ENCODE data around the gene SORCS2. TPM values are rescaled to one million over a fixed set of nuclear protein-coding genes. Genes with fewer than 3 reads are reported as not detected.

Gene SORCS2
- total RNA-seq, 2 experiments from 2014 or later: 0.07 TPM

DNA sequence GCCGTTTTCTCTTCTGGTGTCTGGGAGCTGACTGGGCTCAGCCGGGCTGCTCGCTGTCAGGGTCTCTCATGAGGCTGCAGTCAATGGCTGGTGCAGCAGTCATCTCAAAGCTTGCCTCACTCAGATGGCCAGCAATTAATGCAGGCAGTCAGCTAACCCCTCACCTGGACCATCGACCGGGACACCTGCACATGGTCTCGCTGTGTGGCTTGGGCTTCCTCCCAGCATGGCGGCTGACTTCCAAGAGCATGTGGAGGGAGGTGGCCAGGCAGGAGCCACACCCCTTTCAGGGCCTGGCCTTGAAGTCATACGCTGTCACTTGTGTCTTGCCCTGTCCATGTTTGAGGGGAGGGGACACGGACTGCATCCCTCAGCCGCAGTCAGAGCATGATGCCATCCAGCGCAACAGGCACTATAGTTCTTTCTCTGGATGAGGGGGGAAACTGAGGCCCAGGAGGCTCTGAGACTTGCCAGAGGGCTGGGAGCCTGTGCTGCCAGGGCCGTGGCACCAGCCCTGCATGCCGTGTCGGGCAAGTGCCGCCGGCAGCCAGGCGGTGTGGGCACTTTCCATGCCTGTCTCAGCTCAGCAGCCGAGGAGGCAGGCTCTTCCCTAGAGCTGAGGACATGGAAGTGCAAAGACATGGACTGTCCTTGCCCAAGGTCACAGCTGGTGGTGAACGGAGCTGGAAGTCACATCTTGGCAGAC lies 545.6 kb downstream of the SORCS2 start:
- no peaks in the 10 kb centered on the region for H3K9me3 Mint-ChIP-seq
- no peak overlapping the region for H3K27ac Mint-ChIP-seq
- H3K27me3 Mint-ChIP-seq: no peaks in the 10 kb centered on the region
- H3K36me3 Mint-ChIP-seq: no peaks in the 10 kb centered on the region
- POLR2A ChIA-PET: no interaction called here
- no peaks in the 10 kb centered on the region for H3K4me1 Mint-ChIP-seq (ENCODE audit: low read depth)
- CTCF ChIA-PET: no interaction called here
- H3K4me3 Mint-ChIP-seq: no peak overlapping the region
- intact Hi-C loops (cut with micrococcal nuclease): no loop called here
- DNase-seq: no peak

DNA sequence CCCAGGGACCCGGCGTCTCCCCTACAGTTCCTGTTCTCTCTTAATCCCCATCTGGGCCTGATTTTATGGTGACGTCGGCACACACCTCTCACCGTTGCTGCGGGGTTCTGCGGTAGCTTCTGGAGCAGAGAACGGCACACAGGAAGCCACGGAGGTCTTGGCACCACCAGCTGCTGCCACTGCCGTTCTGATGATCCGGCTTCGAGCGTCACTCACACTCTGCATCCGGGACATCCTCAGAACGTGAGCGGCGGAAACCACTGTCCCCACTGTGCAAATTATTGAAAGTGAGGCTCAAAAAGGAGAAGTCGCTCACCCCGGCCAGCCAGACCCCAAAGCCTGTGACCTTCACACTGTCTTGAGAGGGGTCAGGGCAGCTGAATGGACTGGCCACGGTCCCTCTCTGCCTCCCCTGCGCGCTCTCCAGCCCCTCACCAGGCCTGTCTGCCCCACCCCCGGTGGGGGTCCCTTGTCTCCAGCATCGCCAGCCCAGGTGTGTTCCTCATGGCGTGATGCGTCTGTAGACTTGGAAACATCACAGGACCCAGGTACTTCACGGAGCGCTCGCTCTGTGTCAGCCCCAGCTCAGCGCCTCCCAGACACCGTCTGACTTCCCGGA lies 546.2 kb downstream of the SORCS2 start:
- Mint-ChIP-seq H3K36me3 (no peaks in the 10 kb centered on the region), H3K4me3 (no peak overlapping the region), H3K27me3 (no peaks in the 10 kb centered on the region), H3K4me1 (ENCODE audit: low read depth) (no peaks in the 10 kb centered on the region), H3K9me3 (no peaks in the 10 kb centered on the region), H3K27ac (no peak overlapping the region)
- ChIA-PET POLR2A (no interaction called here), CTCF (no interaction called here)
- no peak for DNase-seq
- intact Hi-C loops (cut with micrococcal nuclease): no loop called here

DNA sequence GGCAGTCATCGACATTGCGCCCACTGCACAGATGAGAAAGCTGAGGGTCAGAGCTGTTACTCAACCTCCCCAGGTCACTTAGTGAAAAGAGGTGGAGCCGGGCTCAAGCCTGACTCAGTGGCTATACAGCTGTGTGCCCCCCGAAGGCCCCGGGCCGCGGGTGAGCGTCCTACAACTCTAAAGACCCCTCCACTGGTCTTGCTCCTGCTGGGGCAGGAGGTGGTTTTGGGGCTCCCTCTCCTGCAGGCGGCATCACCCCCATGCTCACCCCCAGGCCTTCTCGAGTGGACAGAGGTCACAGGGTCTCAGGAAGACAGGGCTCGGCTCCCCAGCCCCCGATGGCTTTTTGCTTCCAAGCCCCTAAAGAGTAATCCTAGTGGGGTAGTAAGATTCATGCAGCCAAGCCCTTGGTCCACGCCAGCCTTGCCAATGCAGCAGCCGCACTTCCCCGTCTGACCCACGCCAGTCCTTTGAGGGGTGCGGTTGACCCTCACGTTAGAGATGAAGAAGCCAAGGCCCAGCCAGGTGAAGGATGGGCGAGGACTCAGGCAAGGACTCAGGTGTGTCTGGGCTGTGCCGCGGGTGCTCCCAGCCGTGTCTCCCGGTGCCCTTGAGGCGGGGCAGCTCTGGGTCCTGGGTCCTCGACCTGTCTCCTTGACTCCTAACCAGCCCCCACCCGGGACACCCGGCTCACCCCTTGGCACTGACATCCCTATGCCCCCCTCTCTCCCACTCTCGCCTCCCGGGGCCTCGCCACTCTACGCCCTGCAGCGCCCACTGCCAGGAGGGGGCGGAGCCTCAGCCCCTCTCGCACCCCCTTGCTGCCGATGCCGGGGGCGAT lies 547.0 kb downstream of the SORCS2 start:
- Mint-ChIP-seq H3K36me3 (no peaks in the 10 kb centered on the region), H3K4me3 (no peak overlapping the region), H3K4me1 (ENCODE audit: low read depth) (peaks cover 3% of the 10 kb centered on the region), H3K9me3 (no peaks in the 10 kb centered on the region), H3K27me3 (no peaks in the 10 kb centered on the region), H3K27ac (no peak overlapping the region)
- intact Hi-C loops (cut with micrococcal nuclease): no loop called here
- DNase-seq: no peak
- POLR2A ChIA-PET: no interaction called here
- CTCF ChIA-PET: no interaction called here

DNA sequence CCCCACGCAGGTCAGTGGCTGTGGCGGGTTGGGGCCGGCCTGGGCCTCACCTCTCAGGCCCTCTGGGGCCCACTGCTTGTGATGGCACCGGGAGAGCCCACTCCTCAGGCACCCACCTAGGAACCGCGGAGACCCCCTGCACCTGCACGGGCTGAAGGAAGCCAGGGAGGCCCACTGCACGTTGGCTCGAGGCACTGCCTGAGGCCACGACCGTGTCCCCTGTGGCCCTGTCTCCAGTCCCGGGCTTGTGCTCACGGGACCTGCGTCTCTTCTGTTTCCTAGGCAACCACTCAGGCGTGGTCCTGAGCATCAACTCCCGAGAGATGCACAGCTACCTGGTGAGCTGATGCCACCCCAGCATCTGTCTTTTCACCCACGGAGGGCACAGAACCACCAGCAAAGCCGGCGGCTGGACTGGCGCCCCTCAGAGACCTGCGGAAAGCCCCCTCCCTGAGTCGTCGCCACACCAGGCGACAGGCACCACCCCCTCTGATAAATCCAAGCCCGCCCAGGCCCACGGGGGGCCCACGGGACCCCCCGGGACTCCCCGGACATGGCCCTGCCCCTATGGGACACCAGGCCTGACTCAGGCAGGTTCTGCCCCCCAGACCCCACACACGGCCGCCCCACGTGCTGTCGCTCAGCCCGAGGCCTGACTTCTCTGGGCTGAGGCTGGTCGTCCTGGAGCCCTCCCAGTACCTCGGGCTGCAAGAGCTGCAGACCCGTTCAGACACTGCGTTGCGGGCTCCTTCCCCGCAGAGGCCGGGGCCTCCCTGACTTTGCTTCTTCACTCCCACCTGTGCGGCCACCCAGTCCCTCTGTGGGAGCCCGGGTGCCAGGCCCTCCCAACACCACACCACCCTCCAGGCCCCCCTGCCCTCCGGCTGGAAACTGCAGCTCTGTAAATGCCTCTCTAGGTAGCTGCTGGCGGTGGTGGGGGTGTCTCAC lies 547.9 kb downstream of the SORCS2 start:
- CTCF ChIA-PET: no interaction called here
- intact Hi-C loops (cut with micrococcal nuclease): no loop called here
- POLR2A ChIA-PET: no interaction called here
- DNase-seq: no peak
- no peak overlapping the region for H3K4me3 Mint-ChIP-seq
- no peaks in the 10 kb centered on the region for H3K36me3 Mint-ChIP-seq
- H3K27me3 Mint-ChIP-seq: no peaks in the 10 kb centered on the region
- H3K4me1 Mint-ChIP-seq (ENCODE audit: low read depth): peaks cover 3% of the 10 kb centered on the region
- no peak overlapping the region for H3K27ac Mint-ChIP-seq
- no peaks in the 10 kb centered on the region for H3K9me3 Mint-ChIP-seq

DNA sequence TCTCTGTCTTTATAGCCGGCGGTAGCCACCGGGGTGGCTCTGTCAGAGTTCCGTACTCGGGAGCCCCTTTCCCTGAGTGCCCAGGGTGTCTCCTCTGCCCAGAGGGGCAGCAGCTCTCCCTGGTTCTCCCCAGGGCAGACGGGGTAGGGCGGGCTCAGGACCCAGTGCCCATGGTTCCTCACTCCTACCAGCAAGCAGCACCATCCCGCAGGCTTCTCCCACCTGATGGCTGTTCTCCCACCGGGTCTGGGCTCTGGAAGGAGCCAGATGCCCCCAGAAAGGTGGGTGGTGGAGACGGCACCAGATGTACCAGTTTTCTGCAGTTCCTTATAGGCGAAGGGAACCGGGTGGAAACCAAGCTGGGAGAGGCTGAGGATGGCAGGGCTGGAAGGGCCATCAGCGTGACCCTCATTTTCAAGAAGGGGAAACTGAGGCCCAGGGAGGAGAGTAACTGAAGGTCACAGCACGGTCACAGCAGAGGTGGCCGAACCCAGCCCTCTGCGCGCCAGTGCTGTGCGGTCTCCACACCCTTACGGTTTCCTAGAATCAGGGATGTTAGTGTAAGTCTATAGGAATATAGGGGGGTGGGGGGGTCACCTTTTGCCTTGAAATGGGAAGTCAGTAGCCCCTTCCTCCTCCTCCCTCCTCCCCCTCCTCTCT lies 548.7 kb downstream of the SORCS2 start:
- ChIA-PET POLR2A (no interaction called here), CTCF (no interaction called here)
- Mint-ChIP-seq H3K4me1 (ENCODE audit: low read depth) (peaks cover 3% of the 10 kb centered on the region), H3K36me3 (no peaks in the 10 kb centered on the region), H3K9me3 (no peaks in the 10 kb centered on the region), H3K27ac (no peak overlapping the region), H3K27me3 (no peaks in the 10 kb centered on the region), H3K4me3 (no peak overlapping the region)
- intact Hi-C loops (cut with micrococcal nuclease): no loop called here
- DNase-seq: no peak

DNA sequence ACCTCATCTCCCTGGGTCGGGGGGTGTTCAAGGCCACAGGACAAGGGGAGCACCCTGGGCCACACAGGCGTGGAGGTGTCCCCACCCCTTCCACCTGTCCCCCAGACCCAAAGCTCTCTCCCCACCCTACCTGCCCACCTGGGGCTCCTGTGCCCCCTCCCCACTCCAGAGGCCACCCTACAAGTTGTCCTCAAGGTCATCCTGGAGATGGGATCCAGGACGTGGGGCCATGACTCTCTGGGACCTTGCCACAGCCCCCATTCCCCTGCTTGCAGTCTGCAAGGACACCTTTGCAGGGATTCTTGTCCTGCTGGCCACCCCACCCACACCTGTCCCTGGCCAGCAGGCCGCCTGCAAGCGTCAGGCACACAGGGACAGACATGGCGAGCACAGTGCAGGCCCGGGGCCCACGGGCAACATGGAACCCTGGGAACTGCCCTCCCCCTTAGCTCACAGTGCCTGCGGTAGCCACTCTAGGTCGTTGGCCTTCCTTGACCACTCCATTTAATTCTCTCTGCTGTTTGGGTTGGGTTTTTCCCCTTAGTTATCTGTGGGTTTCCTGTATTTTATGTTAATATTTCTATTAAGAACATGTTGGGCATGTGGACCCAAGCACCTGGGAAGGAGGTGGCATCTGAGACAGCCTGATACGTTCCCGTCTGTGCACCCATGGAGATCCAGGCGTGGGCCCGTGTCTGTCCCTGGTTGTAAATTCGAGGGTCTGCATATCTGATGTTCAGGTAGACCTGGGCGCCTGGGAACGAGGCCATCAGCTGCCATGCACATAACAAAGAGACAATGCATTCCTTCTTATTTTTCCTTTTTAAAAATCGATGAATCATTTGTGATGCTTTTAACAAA lies 549.8 kb downstream of the SORCS2 start:
- no peak for DNase-seq
- H3K4me3 Mint-ChIP-seq: no peak overlapping the region
- H3K27me3 Mint-ChIP-seq: no peaks in the 10 kb centered on the region
- CTCF ChIA-PET: no interaction called here
- H3K4me1 Mint-ChIP-seq (ENCODE audit: low read depth): peaks cover 3% of the 10 kb centered on the region
- no peaks in the 10 kb centered on the region for H3K9me3 Mint-ChIP-seq
- POLR2A ChIA-PET: no interaction called here
- H3K36me3 Mint-ChIP-seq: no peaks in the 10 kb centered on the region
- H3K27ac Mint-ChIP-seq: no peak overlapping the region
- intact Hi-C loops (cut with micrococcal nuclease): no loop called here

DNA sequence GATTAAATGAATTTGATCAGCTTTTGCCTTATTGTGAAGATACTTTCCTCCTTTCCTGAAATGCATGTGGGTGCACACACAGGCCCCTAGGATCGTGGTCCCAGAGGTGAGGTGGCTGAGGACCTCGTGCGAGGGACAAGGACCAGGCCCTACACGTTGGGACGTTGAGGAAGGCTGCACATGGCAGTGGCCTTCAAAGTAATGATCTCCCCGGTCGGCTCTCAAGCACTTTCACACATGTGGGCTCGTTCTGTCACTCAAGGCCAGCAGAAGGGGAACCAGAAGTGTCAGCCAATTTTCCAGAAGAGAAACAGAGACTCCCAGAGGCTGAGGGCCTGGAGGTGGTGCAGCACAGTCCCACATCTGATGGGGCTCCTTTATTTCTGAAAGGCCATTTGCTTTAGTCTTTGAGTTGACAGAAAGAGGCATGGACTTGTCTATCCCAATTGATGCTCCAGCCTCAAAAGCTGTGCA lies 550.5 kb downstream of the SORCS2 start:
- no peak for DNase-seq
- Mint-ChIP-seq H3K4me3 (no peak overlapping the region), H3K9me3 (no peaks in the 10 kb centered on the region), H3K4me1 (ENCODE audit: low read depth) (peaks cover 3% of the 10 kb centered on the region), H3K27me3 (no peaks in the 10 kb centered on the region), H3K36me3 (no peaks in the 10 kb centered on the region), H3K27ac (no peak overlapping the region)
- intact Hi-C loops (cut with micrococcal nuclease): no loop called here
- CTCF ChIA-PET: no interaction called here
- POLR2A ChIA-PET: no interaction called here

DNA sequence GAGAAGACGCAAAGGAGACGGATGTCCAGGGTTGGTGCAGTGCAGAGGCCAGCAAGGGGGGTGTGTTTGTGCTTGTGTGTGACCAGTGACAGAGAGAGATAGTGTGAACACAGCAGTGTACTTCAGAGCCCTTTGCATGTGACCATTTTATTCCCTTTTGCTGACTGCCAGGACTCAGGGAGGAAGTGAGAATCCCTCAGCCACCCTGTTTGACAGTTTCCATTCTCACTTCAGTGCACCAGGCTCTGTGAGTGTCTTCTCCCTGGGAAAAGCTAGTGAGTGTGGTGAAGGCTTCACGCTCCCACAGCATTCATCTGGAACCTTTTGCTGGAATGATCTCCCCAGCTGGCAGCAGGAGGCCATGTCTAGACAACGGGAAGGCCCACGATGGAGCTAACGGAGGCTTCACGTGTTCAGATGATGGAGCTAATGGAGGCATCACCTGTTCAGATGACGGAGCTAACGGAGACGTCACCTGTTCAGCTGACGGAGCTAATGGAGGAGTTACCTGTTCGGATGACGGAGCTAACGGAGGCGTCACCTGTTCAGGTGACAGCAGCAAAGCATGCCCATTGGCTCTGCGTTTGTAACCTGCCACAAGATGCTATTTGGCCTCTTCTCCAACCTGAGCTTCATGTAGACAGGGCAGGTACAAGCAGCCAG lies 551.9 kb downstream of the SORCS2 start:
- CTCF ChIA-PET: interaction anchor here (1.0 to 1.1 kb wide), 2 partner anchors 17 to 60 kb away, joined by 3 read pairs; no protein-coding TSS in a partner anchor
- no peak overlapping the region for H3K27ac Mint-ChIP-seq
- POLR2A ChIA-PET: interaction anchor here (0.6 kb wide), 1 partner anchor 691 kb away, joined by 3 read pairs; no protein-coding TSS in a partner anchor

DNA sequence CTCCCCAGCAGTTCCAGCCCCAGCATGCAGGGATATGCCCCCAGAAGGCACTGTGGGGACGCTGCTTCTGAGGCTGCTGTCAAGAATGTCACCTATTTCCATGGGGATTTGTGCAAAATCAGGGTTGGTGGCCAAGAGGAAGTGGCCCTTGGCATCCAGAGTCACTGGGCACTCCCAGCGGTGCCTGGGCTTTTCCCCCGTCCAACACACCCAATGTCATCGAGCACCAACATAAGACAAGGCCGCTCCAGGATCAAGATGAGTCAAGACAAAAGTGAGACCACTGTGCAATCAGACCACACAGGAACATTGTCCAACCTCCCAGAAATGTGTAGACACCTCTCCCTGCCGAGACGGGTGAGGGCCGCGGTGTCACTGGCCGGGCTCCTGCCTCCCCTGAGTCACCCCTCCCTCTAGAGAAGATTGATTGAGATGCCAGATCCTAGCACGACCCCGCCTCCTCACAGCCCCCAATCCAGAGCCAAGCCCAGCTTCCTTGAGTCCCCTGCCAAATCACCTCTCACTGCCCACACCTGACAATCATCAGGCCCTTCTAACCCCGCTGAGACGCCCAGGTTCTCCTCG lies 553.1 kb downstream of the SORCS2 start:
- no peak overlapping the region for H3K27ac Mint-ChIP-seq
- no peaks in the 10 kb centered on the region for H3K27me3 Mint-ChIP-seq
- POLR2A ChIA-PET: no interaction called here

More for the DNA sequence above, 551.9 kb downstream of the SORCS2 start:
- H3K4me3 Mint-ChIP-seq: no peak overlapping the region
- no peaks in the 10 kb centered on the region for H3K9me3 Mint-ChIP-seq
- intact Hi-C loops (cut with micrococcal nuclease): no loop called here
- no peaks in the 10 kb centered on the region for H3K27me3 Mint-ChIP-seq
- DNase-seq: no peak
- peaks cover 8% of the 10 kb centered on the region for H3K4me1 Mint-ChIP-seq (ENCODE audit: low read depth)
- H3K36me3 Mint-ChIP-seq: no peaks in the 10 kb centered on the region

DNA sequence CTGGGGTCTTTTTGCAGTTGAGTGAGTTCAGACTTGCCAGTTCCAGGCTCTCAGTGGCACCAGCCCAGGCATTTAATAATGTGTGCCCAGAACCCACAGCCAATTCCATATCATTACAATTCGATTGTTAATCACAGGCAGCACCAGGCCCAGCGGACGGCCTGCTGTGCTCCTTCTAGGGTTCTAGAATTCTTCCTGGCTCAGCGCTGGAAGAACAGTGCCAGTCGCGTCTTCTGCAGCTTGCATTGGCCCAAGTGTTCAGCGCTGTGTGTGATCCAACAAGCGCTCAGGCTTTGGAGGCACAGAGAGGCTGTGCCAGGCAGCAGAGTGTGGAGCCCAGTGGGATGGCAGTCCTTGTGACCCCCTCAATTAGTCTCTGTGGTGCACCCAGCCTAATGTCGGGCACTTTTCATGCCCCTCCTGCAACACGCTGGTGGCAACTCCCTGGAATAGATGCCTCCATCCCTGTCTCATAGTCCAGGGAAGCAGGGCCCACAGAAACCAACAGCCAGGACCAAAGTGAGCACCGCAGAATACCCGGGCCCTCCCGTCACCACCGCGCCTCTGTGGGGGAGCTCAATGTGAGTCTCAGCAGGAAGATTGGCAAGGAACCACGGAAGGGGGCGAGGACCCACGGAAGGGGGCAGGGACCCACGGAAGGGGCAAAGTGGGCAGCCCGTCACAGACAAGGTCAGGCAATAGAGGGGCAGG lies 554.2 kb downstream of the SORCS2 start:
- ChIA-PET POLR2A (no interaction called here), CTCF (no interaction called here)
- intact Hi-C loops (cut with micrococcal nuclease): no loop called here
- Mint-ChIP-seq H3K4me1 (ENCODE audit: low read depth) (peaks cover 28% of the 10 kb centered on the region), H3K27me3 (no peaks in the 10 kb centered on the region), H3K4me3 (no peak overlapping the region), H3K27ac (no peak overlapping the region), H3K9me3 (no peaks in the 10 kb centered on the region), H3K36me3 (no peaks in the 10 kb centered on the region)
- DNase-seq: no peak

More for the DNA sequence above, 553.1 kb downstream of the SORCS2 start:
- Mint-ChIP-seq H3K36me3 (no peaks in the 10 kb centered on the region), H3K9me3 (no peaks in the 10 kb centered on the region), H3K4me1 (ENCODE audit: low read depth) (peaks cover 18% of the 10 kb centered on the region), H3K4me3 (no peak overlapping the region)
- no peak for DNase-seq
- intact Hi-C loops (cut with micrococcal nuclease): no loop called here
- CTCF ChIA-PET: no interaction called here

Data from activated CD4-positive, alpha-beta memory T cell treated with anti-CD3 and anti-CD28 coated beads for 36 hours (primary cell).